ENCODE measurements around the gene CLCNKA.
"Not testable (repeated sequence)": the region's sequence is repeated elsewhere in the genome, so short reads cannot be mapped to it uniquely, and the experiment has no call there.

The CLCNKA gene

GRCh38 chr1:16043950-16044349 is 22.1 kb downstream of the CLCNKA start:
- DNase-seq, result no peak

- DNase-seq, result no peak
Measured at GRCh38 chr1:16046842-16047241, 25.0 kb downstream of the CLCNKA start.

DNA sequence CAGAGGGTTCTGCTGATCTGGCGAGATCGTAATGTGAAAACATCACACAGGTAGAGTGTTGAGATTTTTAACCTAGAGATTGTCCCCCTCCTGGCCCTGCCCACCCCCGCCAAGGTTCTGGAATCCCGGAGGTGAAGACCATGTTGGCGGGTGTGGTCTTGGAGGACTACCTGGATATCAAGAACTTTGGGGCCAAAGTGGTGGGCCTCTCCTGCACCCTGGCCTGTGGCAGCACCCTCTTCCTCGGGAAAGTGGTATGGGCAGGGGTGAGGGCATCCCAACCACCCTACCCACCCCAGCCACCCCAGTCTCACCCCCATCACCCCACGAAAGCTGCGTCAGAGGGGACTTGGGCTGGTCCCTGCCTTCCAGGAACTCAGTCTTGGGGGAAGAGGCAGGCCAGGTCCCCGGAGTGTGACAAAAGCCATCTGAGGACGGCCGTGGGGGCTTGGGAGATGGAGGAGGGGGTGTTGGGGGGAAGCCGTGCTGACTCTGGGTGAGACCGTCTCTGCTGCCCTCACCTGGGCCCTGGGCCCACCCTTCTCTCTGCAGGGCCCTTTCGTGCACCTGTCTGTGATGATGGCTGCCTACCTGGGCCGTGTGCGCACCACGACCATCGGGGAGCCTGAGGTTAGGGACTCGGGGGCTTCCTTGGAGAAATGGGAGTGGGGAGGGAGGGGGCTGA is 26.1 kb downstream of the CLCNKA start:
- no peak for DNase-seq

GRCh38 chr1:16048573-16049189 is 26.8 kb downstream of the CLCNKA start:
- DNase-seq, result peak in 1 of 2 donors; percentile 53

GRCh38 chr1:16050328-16050727 is 28.5 kb downstream of the CLCNKA start:
- DNase-seq, result no peak

GRCh38 chr1:16051039-16051438 is 29.2 kb downstream of the CLCNKA start:
- no peak for DNase-seq

GRCh38 chr1:16051949-16052348 is 30.1 kb downstream of the CLCNKA start:
- DNase-seq, result not testable (repeated sequence)

GRCh38 chr1:16053781-16054502 is 32.1 kb downstream of the CLCNKA start:
- DNase-seq, result no peak

DNA sequence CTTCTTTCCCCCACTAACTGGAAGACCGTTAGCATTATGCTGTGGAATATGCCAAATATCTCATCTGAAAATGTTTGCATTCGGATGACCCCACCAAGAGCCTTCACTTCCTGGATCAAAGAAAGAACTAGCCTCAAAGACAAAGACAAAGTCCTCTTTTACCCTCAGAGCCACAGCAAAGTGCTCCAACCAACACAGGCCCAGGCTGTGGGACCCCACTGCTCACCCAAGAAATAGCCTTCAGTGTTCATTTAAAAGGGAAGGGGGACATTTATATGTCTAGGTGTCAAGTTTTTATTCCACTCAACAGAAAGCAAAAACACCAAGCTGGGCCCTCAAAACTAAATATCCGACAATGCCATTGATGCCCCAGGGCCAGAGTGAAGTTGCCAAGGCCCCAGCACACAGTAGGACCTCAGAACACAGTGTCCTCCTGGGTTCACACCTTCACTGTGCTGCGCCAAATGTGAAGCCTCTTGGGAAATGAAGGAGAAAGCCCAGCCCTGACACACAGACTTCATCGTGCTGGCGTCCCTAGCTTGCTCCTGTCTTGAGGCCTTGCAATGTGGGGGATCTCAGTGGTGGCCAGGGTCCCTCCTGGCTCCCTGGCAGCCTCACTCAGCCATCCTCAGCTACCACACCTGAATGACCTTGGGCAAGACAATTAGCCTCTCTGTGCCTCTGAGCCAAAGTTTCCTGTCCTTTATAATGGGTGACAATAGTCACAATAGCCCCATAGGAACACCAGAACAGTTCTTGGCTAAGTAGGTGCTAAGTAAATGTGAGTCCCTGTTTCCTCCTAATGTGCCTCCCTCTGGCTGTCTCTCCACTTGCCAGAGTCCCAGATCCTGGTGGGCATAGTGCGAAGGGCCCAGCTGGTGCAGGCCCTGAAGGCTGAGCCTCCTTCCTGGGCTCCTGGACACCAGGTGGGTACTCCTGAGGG is 33.0 kb downstream of the CLCNKA start:
- DNase-seq, result no peak

DNA sequence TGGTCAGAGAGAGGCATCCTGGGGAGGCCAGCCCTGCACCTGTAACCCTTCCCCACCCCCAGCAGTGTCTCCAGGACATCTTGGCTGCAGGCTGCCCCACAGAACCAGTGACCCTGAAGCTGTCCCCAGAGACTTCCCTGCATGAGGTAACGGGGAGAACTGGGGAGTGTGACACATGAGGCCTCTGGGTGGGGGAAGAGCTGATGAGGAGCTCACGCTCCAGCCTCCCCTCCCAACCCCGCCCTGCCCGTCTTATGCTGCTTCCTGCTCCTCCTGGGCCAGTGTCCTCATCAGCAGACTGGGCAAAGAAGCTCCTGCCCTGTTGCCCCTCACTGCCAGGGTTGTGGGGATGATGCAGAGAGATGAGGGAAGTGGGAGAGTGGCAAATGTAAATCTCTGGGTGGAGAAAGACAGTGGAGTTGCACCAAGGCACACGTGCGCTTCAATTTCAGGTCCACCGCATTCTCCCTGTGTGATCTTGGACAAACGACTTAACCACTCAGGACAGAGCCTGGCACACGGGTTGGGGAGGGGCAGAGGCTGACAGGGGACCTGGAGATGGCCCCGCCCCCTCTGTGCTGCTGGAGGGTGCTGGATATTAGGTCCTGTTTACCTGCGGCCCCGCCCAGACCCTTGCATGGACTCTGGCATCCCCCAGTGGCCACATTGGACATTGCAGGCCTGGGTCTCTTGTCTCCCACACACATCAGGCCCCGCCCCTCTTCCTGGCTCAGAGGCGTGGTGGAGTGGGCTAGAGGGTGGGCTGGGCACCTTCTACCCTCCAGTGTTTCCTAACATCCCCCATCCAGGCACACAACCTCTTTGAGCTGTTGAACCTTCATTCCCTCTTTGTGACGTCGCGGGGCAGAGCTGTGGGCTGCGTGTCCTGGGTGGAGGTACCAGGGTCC is 34.0 kb downstream of the CLCNKA start:
- peak; percentile 75 to 93 for DNase-seq

DNA sequence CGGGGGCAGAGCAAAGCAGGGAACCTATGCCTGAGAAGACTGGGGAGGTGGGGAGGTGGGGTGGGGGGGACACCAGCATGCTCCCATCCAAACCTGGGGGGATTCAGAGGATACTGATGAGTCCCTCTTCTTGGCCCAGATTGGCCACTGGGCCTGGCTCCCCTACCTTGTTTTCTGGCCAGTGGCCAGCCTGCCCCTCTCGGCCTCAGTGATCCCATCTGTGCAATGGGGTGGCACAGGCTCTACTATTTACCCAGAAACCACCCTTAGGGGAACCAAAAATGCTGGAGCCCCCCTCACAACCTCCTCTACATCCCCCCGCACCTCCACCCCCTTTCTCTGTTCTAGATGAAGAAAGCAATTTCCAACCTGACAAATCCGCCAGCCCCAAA is 34.7 kb downstream of the CLCNKA start:
- not testable (repeated sequence) for DNase-seq

GRCh38 chr1:16057314-16057915 is 35.6 kb downstream of the CLCNKA start:
- not testable (repeated sequence) for DNase-seq

- not testable (repeated sequence) for DNase-seq
Measured at GRCh38 chr1:16058394-16059120, 36.7 kb downstream of the CLCNKA start.

- no peak for DNase-seq
Measured at GRCh38 chr1:16061266-16061665, 39.4 kb downstream of the CLCNKA start.

DNA sequence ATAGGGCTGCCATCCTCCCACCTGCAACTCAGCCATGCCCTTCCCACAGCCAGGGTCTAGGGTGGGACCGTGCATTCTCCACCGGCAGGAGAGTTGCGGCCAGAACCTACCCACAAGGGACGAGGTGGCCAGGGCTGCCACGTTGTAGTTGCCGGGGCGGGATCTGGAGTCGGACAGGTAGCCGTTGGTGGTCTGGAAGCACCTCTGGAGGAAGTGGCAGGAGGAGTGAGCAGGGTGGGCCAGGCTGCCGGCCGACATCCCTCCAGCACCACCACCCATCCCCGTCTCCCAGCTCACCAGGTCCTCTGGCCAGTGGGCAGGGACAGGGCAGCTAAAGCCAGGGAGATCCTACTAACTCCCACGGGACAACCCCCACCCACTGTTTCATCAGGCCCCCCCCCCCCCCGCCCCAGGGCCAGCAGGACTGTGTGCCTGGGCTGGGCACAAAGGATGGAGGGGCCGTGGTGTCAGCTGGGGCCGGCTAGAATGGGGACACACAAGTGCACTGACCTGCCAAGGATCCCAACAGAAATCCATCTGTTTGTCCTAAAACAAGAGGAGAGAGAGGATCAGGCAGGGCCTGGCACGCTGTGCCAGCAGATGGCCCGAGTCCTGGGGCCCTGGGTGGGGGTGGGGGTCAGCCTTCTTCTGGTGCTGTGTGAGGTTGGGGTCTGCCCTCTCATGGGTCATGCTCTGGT is 40.3 kb downstream of the CLCNKA start:
- not testable (repeated sequence) for DNase-seq

- DNase-seq, result not testable (repeated sequence)
Measured at GRCh38 chr1:16062687-16063075, 40.8 kb downstream of the CLCNKA start.

GRCh38 chr1:16063226-16063829 is 41.5 kb downstream of the CLCNKA start:
- no peak for DNase-seq

DNA sequence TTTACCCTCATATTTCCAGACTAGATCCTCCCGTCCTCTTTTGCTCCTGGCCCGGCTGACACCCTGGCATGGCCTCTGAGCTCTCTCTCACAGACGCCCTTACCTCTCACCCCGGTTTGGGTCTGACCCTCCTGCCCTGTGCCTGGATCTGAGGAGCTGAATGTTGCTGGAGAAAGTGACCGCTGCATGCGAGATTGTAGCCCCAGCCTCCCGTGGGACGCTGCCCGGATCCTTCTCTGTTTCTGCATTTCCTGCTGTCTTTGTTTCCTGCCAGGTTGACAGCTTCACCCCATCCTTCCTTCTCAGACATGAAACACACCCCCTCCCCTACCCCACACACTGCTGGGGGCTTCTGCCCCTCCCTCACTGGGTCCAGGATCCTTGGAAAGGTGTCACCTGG is 42.1 kb downstream of the CLCNKA start:
- DNase-seq, result no peak

GRCh38 chr1:16064536-16065268 is 42.9 kb downstream of the CLCNKA start:
- no peak for DNase-seq

Measured in stimulated activated CD4-positive, alpha-beta T cell treated with anti-CD3 and anti-CD28 coated beads, Interleukin-2, amount 100 ng/mL, for 24 hours (primary cell).